ENCODE measurements around the gene ITIH4.

- TF ChIP-seq CTCF (IDR thresholded peaks at IDR 0.05) (no peak), FOXM1 (IDR thresholded peaks at IDR 0.05; ENCODE audit: low read depth) (no peak)
Observed at GRCh38 chr3:52822363-52822762, 8.1 kb downstream of the ITIH4 start.

Data from SK-N-SH (cell line).